DND-41 (cell line): ENCODE data around the gene SLITRK4.

ENCODE experiments used
- CTCF ChIP-seq: IDR thresholded peaks from 2 replicates; pipeline ENCODE4 v1.5.1; 2012; ENCODE audit warnings: borderline replicate concordance, low read length, moderate library complexity, mild to moderate bottlenecking; ENCODE audit not compliant: poor library complexity, severe bottlenecking; ENCODE audit errors: extremely low read depth
- EZH2 ChIP-seq: IDR thresholded peaks from 3 replicates; pipeline ENCODE4 v1.6.1; 2012; ENCODE audit warnings: borderline replicate concordance, low read depth, mild to moderate bottlenecking, moderate library complexity, low read length, inconsistent platforms; ENCODE audit not compliant: severe bottlenecking

DNA sequence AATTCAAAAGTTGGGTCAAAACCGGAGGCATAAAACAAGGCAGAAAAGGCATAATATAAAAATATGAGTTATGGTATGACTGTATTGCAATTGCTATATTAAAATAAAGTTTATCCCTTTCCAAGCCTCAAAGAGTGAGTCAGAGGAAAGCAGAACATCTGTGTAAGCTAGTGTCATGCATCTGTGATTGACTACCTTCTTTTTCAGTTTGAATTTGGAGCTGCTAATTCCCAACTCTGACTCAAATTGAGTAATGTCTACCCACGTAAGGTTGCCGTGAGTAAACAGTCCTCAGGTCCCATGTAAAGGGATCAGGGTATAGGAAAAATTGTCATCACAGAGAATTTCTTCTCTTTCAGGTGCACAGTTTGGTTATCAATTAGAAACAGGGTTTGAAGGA lies 6.5 kb upstream of the SLITRK4 start:
- TF ChIP-seq CTCF: no peak
- no peak for TF ChIP-seq EZH2
